PFSK-1 (cell line): ENCODE measurements around the gene C11orf24.

Source experiments
- FOXP2 ChIP-seq: optimal IDR thresholded peaks from 2 replicates; pipeline ENCODE3; 2011; ENCODE audit warnings: borderline replicate concordance, control low read depth, inconsistent platforms; ENCODE audit not compliant: insufficient read depth; ENCODE audit errors: extremely low read length, extremely low read depth
- POLR2AphosphoS5 ChIP-seq: IDR thresholded peaks from 2 replicates; pipeline ENCODE4 v1.6.1; 2012; ENCODE audit warnings: low read depth, mild to moderate bottlenecking, control low read depth, low read length, moderate library complexity
- SIN3A ChIP-seq: IDR thresholded peaks from 2 replicates; pipeline ENCODE4 v1.6.1; 2012; ENCODE audit warnings: mild to moderate bottlenecking, low read length, moderate library complexity, borderline replicate concordance; ENCODE audit not compliant: insufficient read depth
- TAF1 ChIP-seq: IDR thresholded peaks from 2 replicates; pipeline ENCODE4 v1.6.1; 2012; ENCODE audit warnings: low read length, control low read depth, borderline replicate concordance; ENCODE audit not compliant: insufficient read depth
- TF ChIP-seq, protein P1 (sequence below), 2 experiments: IDR thresholded peaks; 2 replicates each; pipeline versions ENCODE4 v1.6.1 to v1.8.0; 2011 to 2012; ENCODE audit warnings: low read depth in 2 of 2, low read length in 2 of 2, control low read depth in 1 of 2, inconsistent platforms in 1 of 2, mild to moderate bottlenecking in 1 of 2, moderate library complexity in 1 of 2; ENCODE audit not compliant: insufficient read depth in 1 of 2

DNA sequence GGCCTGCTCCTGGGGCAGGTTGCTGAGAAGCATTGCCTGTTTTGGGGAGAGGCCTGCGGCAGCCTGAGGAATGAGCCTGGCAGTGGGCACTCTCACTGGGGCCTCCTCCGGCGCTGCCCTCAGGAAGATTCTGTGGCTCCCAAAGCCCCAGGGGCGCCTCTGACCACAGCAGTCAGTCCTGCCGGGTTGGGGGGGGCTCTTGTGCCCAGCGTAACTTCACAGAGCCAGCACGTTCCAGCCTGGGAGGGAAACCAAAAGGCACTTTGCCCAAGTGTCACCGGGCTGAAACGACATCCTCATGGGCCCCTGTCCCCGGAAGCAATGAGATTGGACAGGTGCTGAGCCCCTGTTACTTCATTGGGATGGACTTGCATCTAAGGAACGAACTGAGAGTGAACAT, 36.3 kb upstream of the C11orf24 start:
- TF ChIP-seq SIN3A (no peak), POLR2AphosphoS5 (no peak), TAF1 (no peak), FOXP2 (no peak)
- TF ChIP-seq, protein P1, sequence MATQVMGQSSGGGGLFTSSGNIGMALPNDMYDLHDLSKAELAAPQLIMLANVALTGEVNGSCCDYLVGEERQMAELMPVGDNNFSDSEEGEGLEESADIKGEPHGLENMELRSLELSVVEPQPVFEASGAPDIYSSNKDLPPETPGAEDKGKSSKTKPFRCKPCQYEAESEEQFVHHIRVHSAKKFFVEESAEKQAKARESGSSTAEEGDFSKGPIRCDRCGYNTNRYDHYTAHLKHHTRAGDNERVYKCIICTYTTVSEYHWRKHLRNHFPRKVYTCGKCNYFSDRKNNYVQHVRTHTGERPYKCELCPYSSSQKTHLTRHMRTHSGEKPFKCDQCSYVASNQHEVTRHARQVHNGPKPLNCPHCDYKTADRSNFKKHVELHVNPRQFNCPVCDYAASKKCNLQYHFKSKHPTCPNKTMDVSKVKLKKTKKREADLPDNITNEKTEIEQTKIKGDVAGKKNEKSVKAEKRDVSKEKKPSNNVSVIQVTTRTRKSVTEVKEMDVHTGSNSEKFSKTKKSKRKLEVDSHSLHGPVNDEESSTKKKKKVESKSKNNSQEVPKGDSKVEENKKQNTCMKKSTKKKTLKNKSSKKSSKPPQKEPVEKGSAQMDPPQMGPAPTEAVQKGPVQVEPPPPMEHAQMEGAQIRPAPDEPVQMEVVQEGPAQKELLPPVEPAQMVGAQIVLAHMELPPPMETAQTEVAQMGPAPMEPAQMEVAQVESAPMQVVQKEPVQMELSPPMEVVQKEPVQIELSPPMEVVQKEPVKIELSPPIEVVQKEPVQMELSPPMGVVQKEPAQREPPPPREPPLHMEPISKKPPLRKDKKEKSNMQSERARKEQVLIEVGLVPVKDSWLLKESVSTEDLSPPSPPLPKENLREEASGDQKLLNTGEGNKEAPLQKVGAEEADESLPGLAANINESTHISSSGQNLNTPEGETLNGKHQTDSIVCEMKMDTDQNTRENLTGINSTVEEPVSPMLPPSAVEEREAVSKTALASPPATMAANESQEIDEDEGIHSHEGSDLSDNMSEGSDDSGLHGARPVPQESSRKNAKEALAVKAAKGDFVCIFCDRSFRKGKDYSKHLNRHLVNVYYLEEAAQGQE (IDR thresholded peaks at IDR 0.05; ENCODE audit: insufficient read depth in 1 of 2, low read depth in 2 of 2, low read length in 2 of 2), result no peak
